IgD-negative memory B cell (primary cell): ENCODE measurements around the gene PCDHGA7. TPM values are rescaled to one million over a fixed set of nuclear protein-coding genes. Genes with fewer than 3 reads are reported as not detected.
"Not testable (repeated sequence)": the region's sequence is repeated elsewhere in the genome, so short reads cannot be mapped to it uniquely, and the experiment has no call there.

Experiments used
- H3K27ac Mint-ChIP-seq, 3 donors: one replicate each; pipeline ENCODE4 v1.8.0; 2020 to 2022; ENCODE audit warnings: mild to moderate bottlenecking in 3 of 3, mixed read lengths in 3 of 3, moderate library complexity in 1 of 3
- H3K27me3 Mint-ChIP-seq: one replicate; pipeline ENCODE4 v1.8.0; 2021; ENCODE audit warnings: mixed read lengths
- H3K36me3 Mint-ChIP-seq: one replicate; pipeline ENCODE4 v1.8.0; 2020; ENCODE audit warnings: mild to moderate bottlenecking, mixed read lengths
- H3K4me1 Mint-ChIP-seq, 3 donors: one replicate each; pipeline ENCODE4 v1.8.0; 2020 to 2022; ENCODE audit warnings: mixed read lengths in 3 of 3, mild to moderate bottlenecking in 1 of 3
- H3K4me3 Mint-ChIP-seq, 4 donors: one replicate each; pipeline ENCODE4 v1.8.0; 2020 to 2022; ENCODE audit warnings: mild to moderate bottlenecking in 4 of 4, mixed read lengths in 4 of 4, moderate library complexity in 3 of 4
- H3K9me3 Mint-ChIP-seq, 3 donors: one replicate each; pipeline ENCODE4 v1.8.0; 2020 to 2021; ENCODE audit warnings: mixed read lengths in 3 of 3, mild to moderate bottlenecking in 1 of 3
- polyA plus RNA-seq: library from polyadenylated mRNA; unstranded; fragments of 300-500 nt; fragmentation: Illumina TruSeq; gene quantifications from one replicate; pipeline ENCODE4 v1.2.3, GENCODE V29; 2021

The PCDHGA7 gene
- polyA plus RNA-seq, 1 donor from 2014 or later = not detected

GRCh38 chr5:141399555-141400258 lies 17.2 kb downstream of the PCDHGA7 start:
- peaks cover 4 to 40% (median 21%) of the 10 kb centered on the region in 3 donors for H3K9me3 Mint-ChIP-seq
- H3K4me3 Mint-ChIP-seq = peak overlapping the region in 3 of 4 donors; percentile 2 to 75 (median 38)
- H3K27me3 Mint-ChIP-seq = peaks cover 46% of the 10 kb centered on the region
- H3K4me1 Mint-ChIP-seq = peaks cover 0 to 3% (median 3%) of the 10 kb centered on the region in 3 donors
- peak overlapping the region in 2 of 3 donors; percentile 51 to 87 for H3K27ac Mint-ChIP-seq
- H3K36me3 Mint-ChIP-seq = peaks cover 4% of the 10 kb centered on the region

GRCh38 chr5:141402553-141403243 lies 20.2 kb downstream of the PCDHGA7 start, which contains the start of gene PCDHGA9:
TSS of gene PCDHGA9 (plus strand) at chr5:141402778. CDS start at chr5:141402953, 175 bp downstream.
- peaks cover 7 to 32% (median 21%) of the 10 kb centered on the region in 3 donors for H3K9me3 Mint-ChIP-seq
- peak within 1 kb of the TSS; percentile 23 to 93 (median 75) for H3K4me3 Mint-ChIP-seq
- peaks cover 0 to 3% (median 3%) of the 10 kb centered on the region in 3 donors for H3K4me1 Mint-ChIP-seq
- H3K27ac Mint-ChIP-seq = peak within 1 kb of the TSS; percentile 34 to 76 (median 74)
- peaks cover 4% of the 10 kb centered on the region for H3K36me3 Mint-ChIP-seq
- peaks cover 53% of the 10 kb centered on the region for H3K27me3 Mint-ChIP-seq

- peaks cover 58% of the 10 kb centered on the region for H3K27me3 Mint-ChIP-seq
- peaks cover 7 to 36% (median 21%) of the 10 kb centered on the region in 3 donors for H3K9me3 Mint-ChIP-seq
- peaks cover 4% of the 10 kb centered on the region for H3K36me3 Mint-ChIP-seq
- peak overlapping the region in 1 of 3 donors; percentile 74 for H3K27ac Mint-ChIP-seq
- H3K4me1 Mint-ChIP-seq = peaks cover 0 to 3% (median 3%) of the 10 kb centered on the region in 3 donors
- peak overlapping the region in 2 of 4 donors; percentile 39 to 78 for H3K4me3 Mint-ChIP-seq
Measured at GRCh38 chr5:141403387-141403786, 20.8 kb downstream of the PCDHGA7 start.

GRCh38 chr5:141407790-141408505 lies 25.4 kb downstream of the PCDHGA7 start, which contains the start of gene PCDHGB6:
TSS of gene PCDHGB6 (plus strand) at chr5:141408021. CDS start at chr5:141408203, 182 bp downstream.
- peak within 1 kb of the TSS; percentile 59 to 93 (median 78) for H3K4me3 Mint-ChIP-seq
- H3K9me3 Mint-ChIP-seq = peaks cover 6 to 33% (median 19%) of the 10 kb centered on the region in 3 donors
- H3K27me3 Mint-ChIP-seq = peaks cover 55% of the 10 kb centered on the region
- peak within 1 kb of the TSS; percentile 73 to 86 (median 76) for H3K27ac Mint-ChIP-seq
- not testable (repeated sequence) for H3K4me1 Mint-ChIP-seq, H3K36me3 Mint-ChIP-seq

GRCh38 chr5:141409598-141410306 lies 27.2 kb downstream of the PCDHGA7 start:
- peaks cover 7 to 13% (median 7%) of the 10 kb centered on the region in 3 donors for H3K4me1 Mint-ChIP-seq
- H3K36me3 Mint-ChIP-seq = peaks cover 6% of the 10 kb centered on the region
- H3K4me3 Mint-ChIP-seq = no peak overlapping the region
- H3K27me3 Mint-ChIP-seq = peaks cover 58% of the 10 kb centered on the region
- H3K27ac Mint-ChIP-seq = peak overlapping the region in 2 of 3 donors; percentile 69 to 76
- H3K9me3 Mint-ChIP-seq = peaks cover 9 to 34% (median 10%) of the 10 kb centered on the region in 3 donors

- Mint-ChIP-seq H3K9me3 (peaks cover 9 to 42% (median 10%) of the 10 kb centered on the region in 3 donors), H3K36me3 (peaks cover 6% of the 10 kb centered on the region), H3K4me3 (peak overlapping the region in 1 of 4 donors; percentile 24), H3K27me3 (peaks cover 55% of the 10 kb centered on the region), H3K27ac (peak overlapping the region in 2 of 3 donors; percentile 40 to 69), H3K4me1 (peaks cover 10 to 15% (median 14%) of the 10 kb centered on the region in 3 donors)
Measured at GRCh38 chr5:141411575-141411974, 29.0 kb downstream of the PCDHGA7 start.

GRCh38 chr5:141412854-141413539 lies 30.5 kb downstream of the PCDHGA7 start, which contains the start of gene PCDHGA10:
TSS of gene PCDHGA10 (plus strand) at chr5:141412987. CDS start at chr5:141413176, 189 bp downstream.
- H3K27ac Mint-ChIP-seq = peak within 1 kb of the TSS; percentile 40 to 99 (median 88)
- H3K9me3 Mint-ChIP-seq = peaks cover 6 to 39% (median 13%) of the 10 kb centered on the region in 3 donors
- H3K4me3 Mint-ChIP-seq = peak within 1 kb of the TSS; percentile 83 to 99 (median 96)
- peaks cover 6% of the 10 kb centered on the region for H3K36me3 Mint-ChIP-seq
- peaks cover 12 to 17% (median 17%) of the 10 kb centered on the region in 3 donors for H3K4me1 Mint-ChIP-seq
- H3K27me3 Mint-ChIP-seq = peaks cover 51% of the 10 kb centered on the region

- Mint-ChIP-seq H3K4me1 (peaks cover 14 to 19% (median 19%) of the 10 kb centered on the region in 3 donors), H3K9me3 (peaks cover 9 to 40% (median 17%) of the 10 kb centered on the region in 3 donors), H3K4me3 (peak overlapping the region; percentile 83 to 99 (median 96)), H3K27ac (peak overlapping the region; percentile 21 to 99 (median 88)), H3K27me3 (peaks cover 51% of the 10 kb centered on the region), H3K36me3 (peaks cover 8% of the 10 kb centered on the region)
Measured at GRCh38 chr5:141413540-141414069, 31.1 kb downstream of the PCDHGA7 start.

- peak overlapping the region; percentile 73 to 99 (median 88) for H3K27ac Mint-ChIP-seq
- H3K4me1 Mint-ChIP-seq = peaks cover 13 to 19% (median 19%) of the 10 kb centered on the region in 3 donors
- peaks cover 47% of the 10 kb centered on the region for H3K27me3 Mint-ChIP-seq
- H3K4me3 Mint-ChIP-seq = peak overlapping the region; percentile 73 to 99 (median 90)
- H3K36me3 Mint-ChIP-seq = not testable (repeated sequence)
- peaks cover 11 to 36% (median 14%) of the 10 kb centered on the region in 3 donors for H3K9me3 Mint-ChIP-seq
Measured at GRCh38 chr5:141414548-141415274, 32.2 kb downstream of the PCDHGA7 start.

GRCh38 chr5:141415275-141415618 lies 32.7 kb downstream of the PCDHGA7 start:
- Mint-ChIP-seq H3K27me3 (peaks cover 48% of the 10 kb centered on the region), H3K4me3 (peak overlapping the region; percentile 44 to 78 (median 74)), H3K4me1 (peaks cover 13 to 19% (median 17%) of the 10 kb centered on the region in 3 donors), H3K27ac (peak overlapping the region in 2 of 3 donors; percentile 73 to 89), H3K9me3 (peaks cover 11 to 35% (median 13%) of the 10 kb centered on the region in 3 donors)
- not testable (repeated sequence) for H3K36me3 Mint-ChIP-seq

GRCh38 chr5:141417494-141418172 lies 35.1 kb downstream of the PCDHGA7 start, which contains the start of gene PCDHGB7:
TSS of gene PCDHGB7 (plus strand) at chr5:141417677. CDS start at chr5:141417860, 183 bp downstream.
- Mint-ChIP-seq H3K27ac (peak within 1 kb of the TSS; percentile 73 to 93 (median 83)), H3K9me3 (peaks cover 15 to 43% (median 23%) of the 10 kb centered on the region in 3 donors), H3K4me3 (peak within 1 kb of the TSS; percentile 78 to 93 (median 81)), H3K27me3 (peaks cover 56% of the 10 kb centered on the region), H3K4me1 (peaks cover 16 to 36% (median 20%) of the 10 kb centered on the region in 3 donors)
- H3K36me3 Mint-ChIP-seq = not testable (repeated sequence)
